T1000 (cell line): Measurements from ENCODE around the gene DAAM1.

Experiments used
- DNase-seq: peaks from one replicate; lab custom pipeline; 2025; ENCODE audit warnings: mixed read lengths; lab: John Stamatoyannopoulos, UW

DAAM1 gene

DNA sequence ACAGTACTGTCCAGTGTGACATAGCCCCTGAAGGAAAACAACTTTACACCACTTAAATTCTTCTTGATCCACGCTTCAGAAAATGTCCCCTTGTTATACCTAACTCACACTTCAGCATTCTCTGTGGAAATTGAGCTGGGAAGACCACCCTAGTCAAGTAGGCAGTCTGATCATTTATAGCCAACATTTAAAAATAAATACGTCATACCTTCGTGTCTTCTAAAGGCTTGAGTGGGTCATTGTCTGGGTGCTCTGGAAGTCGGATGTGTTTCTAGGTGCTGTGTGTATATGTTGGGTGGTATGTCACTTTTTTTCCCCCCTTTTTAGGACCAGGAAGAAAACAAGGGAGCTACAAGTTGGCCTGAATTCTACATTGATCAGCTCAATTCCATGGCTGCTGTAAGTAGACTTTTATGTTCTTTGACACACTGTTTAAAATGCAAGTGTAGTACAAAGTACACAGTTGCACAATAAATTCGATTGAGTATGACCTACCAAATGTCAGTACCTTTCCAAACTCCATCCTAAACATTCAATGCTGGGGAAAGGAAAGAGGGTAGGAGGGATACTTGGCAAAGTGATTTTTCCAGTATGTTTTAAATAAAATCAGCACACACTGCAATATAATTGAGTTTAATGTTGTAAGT, 126.6 kb downstream of the DAAM1 start:
- DNase-seq = no peak

DNA sequence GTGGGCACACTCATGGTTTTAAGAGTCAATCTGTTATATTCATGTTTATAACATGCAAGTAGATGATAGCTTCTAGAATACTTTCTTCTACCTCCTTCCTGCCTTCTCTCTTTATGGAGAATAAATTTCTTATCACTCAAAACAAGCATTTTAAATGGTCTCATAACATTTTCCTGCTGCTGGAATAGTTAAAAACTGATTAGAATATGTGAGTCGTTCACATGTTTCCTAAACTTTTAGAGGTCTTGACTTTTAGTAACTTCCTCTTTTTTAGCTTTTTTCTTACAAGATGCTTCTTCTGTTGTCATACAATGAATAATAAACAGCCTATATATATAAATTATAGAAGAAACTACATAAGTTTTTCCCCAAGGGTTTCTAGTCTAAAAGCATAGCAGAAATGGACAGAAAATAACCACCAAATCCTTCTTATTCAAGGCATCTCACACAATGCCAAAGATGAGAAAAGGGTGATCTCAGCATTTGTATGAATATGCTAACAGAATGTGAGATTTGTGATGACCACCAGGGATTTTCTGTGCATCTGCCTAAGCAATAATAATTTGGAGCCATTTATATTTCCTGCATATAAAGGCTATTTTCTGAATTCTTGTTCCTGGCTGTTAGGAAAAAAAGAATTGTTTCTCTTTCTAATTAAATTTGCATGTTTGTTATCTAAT, 127.8 kb downstream of the DAAM1 start:
- DNase-seq = no peak

DNA sequence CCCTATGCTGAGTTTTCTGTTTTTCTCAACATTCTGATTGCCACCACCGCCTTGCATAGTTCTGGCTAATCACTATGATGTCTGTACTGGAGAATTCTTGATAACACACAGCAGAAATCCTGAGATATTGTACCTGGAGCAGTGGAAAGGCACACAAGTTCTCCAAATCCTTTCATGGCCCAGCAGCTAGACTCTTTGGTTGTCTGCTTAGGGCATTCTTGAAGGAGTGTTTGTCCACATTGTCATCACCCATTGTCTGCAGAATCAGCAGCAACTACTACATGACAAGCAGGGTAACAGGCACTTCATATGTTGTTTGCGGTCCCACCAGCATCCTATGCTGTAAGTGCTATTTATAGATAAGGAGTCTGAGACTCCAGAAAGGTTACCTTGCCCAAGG, 128.9 kb downstream of the DAAM1 start:
- DNase-seq = no peak

DNA sequence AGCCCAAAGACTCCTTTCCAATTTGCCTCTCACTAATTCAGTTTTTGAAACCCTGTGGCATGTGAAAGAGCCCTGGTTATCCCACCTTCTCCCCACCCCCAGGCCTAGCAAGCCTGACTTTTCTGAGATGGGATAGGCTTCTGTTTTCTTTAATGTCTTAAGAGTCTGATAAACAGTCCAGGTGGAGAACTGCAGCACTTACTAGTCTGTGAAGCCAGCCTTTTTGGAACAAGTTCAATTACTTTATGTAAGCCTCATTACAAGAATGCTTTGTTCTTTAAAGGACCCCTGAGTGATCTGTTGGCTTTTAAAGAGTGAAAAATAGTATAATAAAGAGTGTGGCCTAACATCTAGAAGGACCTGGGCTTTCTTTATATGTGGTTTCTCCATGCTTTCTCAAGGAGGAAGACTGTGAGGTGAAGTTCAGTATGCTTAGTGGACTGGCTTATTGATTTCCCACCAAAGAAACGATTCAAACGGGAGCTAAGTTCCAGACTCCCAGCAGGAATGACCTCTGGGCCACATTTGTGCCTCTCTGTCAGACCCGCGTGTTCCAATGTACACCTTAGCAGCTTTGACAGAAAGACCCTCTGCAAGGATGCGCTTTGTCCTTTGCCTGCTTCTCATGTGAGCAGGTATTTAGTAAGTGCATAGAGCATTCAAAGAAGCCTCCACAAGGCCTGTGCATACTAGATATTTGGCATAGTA, 129.5 kb downstream of the DAAM1 start:
- DNase-seq = no peak

DNA sequence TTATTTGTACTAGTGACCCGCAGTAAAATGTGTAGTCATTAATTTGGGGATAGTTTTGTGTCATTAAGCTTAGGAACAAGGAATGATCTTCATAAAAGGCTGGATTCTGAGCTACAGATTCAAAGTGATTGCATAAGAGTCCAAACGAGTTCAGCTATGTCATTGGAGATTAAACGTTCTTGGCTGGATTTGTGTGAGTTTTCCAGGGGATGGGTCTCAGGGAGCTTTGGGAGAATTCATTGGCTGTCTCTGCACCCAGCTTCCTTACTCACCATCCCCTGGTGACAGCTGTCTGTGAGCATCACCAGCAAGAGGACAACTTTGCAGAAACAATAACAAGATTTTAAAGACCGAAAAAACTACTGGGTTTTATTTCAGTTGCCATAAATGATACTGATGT, 130.4 kb downstream of the DAAM1 start:
- DNase-seq = no peak

DNA sequence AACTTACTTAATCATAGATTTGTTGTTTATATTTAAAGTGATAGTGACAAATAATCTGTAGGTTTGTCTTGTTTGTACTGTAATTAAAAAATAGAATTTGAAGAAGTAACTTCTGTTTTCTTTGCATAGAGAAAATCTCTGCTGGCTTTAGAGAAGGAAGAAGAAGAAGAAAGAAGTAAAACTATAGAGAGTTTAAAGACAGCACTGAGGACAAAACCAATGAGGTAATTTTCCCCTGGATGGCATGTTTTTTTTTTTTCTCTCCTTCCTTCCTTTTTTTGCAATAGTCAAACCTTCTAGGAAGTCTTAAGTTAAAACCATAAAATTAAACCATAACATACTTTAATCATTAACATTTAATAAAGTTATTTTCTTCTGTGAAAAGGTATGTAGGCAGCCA, 131.9 kb downstream of the DAAM1 start:
- DNase-seq = no peak

GRCh38 chr14:59320763-59321625, 132.5 kb downstream of the DAAM1 start:
- no peak for DNase-seq

- no peak for DNase-seq
Observed at GRCh38 chr14:59321626-59321949, 133.1 kb downstream of the DAAM1 start.

DNA sequence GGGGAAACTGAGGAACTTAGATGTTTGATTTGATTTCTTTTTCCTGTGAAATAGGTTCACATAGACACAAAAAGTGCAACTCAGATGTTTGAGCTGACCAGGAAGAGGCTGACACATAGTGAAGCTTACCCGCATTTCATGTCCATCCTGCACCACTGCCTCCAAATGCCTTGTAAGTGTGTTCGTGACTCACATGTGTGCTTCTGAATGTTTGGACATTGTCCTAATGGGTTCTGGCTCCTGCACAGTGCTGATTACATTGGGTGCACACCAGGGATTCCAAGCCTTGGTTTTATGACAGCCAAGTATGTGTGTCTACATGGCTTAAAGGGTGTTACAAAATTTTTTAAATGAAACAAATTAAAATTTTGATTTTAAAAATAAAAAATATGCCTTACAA, 137.4 kb downstream of the DAAM1 start:
- DNase-seq = no peak

DNA sequence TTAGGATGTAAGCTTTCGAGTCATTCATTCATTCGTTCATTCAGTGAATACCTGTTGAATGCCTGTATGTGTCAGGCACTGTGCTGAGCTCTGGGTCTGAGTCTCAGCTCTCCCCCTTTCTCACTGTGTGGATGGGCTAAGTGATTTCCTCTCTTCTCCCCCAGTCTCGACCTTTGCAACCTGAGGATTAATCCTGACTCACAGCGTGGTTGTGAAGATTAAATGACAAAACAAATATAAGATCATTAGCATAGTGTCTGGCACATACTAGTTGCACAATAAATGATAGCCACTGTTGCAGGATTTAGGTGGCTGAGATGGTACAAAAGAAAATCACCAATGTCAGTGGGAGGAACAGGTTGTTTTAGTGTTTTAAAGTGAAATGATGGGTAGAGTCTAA, 140.0 kb downstream of the DAAM1 start:
- no peak for DNase-seq

DNA sequence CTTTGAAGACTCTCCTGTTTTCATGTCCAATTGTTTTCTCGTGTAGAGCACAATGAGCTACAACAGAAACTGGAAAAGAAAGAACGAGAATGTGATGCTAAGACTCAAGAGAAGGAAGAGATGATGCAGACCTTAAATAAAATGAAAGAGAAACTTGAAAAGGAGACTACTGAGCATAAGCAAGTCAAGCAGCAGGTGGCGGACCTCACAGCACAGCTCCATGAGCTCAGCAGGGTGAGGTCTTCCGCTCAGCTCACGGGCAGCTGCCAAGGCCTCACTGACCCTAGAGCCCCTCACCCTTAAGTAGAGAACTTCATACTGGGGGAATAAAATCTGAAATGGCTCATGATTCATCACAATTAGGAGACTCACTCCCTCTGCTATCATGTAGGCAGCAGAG, 142.0 kb downstream of the DAAM1 start:
- DNase-seq = no peak

- no peak for DNase-seq
Observed at GRCh38 chr14:59331217-59331616, 142.8 kb downstream of the DAAM1 start.

DNA sequence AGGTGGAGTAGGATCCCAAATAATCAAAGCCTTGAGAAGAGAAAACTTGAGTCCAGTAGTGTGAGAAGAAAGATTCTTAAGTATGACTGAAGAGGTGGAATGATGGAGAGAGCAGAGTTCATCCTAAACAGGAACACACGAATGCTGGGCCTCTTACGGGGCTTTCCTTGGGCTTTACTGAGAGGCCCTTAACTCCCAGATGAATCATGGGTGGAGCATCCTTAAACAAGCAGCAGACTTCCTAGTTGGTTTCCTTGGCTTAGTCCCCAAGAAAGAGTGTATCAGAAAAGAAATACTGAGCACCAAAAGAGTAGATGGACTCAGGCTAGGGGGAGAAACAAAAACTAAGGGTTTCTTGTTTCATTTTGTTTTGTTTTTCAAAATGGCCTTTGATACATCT, 144.3 kb downstream of the DAAM1 start:
- no peak for DNase-seq

DNA sequence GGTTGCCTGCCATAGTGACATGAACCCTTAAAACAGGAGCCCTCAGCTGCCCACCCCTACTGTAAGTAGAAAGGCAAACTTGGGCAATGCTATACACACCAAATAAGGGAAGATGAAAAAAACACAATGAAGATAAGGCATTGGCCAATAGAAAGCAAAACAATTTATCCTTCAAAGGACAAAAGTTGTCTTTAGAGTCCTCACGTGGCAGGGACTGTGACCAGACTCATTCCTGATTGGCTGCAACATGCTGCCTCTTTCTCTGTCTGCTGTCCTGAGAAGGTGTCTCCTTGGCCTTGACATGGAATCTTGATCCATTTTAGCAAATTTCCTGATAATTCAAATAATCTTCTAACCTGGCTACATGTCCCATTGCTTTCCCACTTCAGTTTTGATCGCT, 144.8 kb downstream of the DAAM1 start:
- DNase-seq = no peak

DNA sequence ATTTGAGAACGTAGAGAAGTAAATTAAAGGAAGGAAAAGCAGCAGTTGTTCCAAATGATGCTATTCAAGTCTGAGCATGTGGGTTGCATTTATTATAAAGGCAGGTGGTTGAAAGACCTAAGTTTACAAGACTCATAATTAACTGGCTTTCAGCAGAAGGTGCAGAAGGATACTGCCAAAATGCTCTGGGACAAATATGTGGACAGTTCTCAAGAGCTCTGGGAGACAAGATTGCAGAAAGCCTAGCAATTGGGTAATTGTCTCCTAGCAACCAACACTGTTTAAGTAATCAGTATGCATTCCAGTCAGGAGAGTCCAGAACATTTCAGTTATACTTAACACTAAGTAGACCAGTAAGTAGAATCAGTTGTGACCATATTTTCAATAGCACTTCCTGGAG, 145.2 kb downstream of the DAAM1 start:
- DNase-seq = no peak

- no peak for DNase-seq
Observed at GRCh38 chr14:59334253-59334652, 145.8 kb downstream of the DAAM1 start.

DNA sequence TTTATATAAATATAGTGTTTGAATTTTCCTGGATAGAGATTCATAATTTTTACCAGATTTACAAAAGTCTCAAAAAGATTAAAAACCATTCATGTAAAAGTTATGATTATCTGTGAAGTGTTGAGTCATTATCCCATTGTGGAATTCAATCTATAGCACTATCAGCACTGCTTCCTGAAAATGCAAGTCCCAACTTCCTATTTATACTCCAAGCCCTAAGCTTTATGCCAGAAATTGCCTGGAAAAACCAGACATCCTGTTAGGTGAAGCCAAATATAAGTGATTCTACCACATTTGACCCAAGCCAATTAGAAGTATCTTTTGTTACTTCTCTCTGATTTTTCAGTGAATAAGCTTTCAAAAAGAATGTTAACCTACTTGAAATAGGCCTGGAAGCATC, 147.6 kb downstream of the DAAM1 start:
- no peak for DNase-seq

DNA sequence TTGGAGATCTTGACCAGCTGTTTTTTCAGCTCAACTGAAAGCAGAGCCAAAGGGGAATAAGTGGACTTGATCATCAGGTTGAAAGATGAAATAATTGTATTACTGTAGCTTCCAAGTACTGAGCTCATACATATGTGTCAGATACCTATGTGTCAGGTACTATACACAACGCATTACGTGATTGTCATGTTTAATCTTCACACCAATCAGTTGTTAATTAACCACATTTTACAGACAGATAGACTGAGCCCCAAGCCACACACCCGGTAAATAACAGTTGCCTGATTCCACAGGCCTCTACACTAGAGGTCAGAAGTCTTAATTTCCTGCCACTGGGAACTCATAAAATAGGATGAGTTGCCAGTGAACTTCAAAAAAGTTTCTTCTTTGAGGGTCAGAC, 148.2 kb downstream of the DAAM1 start:
- no peak for DNase-seq

DNA sequence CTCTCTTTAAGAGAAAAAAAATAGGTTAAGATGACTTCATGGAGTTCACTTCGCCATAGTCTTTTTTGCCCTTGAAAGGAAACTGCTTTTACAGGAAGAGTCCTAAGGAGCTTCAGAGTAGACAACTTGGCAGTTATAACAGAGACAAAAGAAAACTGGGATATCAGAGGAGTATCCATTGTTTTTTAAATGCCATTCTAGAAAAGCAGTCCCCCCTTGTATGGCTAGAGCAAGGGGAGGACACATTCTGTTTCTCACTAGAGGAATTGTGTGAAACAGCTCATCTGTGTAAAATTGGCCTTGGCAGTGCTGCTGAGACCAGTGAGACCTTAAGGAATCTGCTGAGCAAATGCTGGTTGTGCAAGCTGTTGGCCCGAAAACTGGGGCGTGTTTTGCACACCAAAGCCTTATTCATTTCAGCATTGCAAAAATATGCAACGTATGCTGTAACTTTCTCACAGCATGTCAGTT, 148.7 kb downstream of the DAAM1 start:
- no peak for DNase-seq

DNA sequence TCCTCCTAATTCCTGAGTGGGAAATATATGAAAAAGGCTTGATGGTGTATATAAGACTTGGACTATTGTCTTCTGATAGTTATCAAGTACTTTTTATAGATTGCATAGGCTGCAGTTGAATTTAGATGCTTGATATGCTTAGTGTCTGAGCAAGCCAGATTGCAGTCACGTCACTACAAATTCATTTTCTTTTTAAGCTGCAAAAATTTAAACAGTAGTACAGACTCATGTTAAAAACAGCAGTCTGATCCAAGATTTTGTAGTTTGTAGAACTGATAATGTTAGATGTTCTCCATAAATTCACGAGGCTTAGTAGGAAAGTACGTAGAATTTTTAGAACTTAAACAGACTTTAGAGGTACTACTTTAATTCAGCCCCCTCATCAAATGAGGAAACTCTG, 150.3 kb downstream of the DAAM1 start:
- DNase-seq = no peak

DNA sequence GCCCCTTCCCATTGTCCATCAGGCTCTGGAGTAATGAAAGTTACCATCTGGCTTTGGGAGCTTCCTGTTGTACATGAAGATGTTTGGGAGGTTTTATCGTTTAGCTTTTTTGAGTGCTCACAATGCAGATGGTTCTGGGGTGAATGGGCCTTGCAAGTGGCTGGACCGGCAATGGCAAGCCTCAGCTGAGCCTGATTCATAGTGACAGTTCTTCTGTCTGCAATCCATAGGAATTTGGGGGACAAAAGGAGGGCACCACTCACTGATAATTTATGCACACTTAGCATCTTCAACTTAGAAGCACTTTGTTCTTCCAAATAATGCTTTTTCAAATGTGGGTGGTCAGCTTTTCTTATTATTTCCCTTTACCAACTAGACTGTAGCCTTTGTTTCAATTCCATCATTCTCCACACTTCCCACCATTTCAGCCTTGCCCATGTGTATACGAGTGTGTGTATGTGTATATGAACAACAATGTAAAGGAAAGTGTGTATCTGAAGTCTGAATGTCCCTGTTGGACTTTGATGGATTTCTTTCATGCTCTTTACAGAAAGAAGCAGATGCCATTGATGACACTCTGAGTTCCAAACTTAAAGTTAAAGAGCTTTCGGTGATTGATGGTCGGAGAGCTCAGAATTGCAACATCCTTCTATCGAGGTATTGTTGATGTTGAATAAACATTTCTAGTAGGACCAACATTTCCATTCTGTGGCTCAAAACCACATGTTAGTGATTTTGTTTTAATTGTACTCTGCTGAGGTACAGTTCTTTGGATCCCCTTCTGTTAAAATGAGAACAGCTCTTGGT, 151.3 kb downstream of the DAAM1 start:
- DNase-seq = no peak
